AG09319 (cell line): ENCODE measurements around the gene GNB5.
A peak's percentile ranks its signal among the peaks of the same experiment; 100 is the strongest.

Source experiments
- DNase-seq: peaks from one replicate; pipeline ENCODE4 v3.0.0-alpha.2; 2010; ENCODE audit warnings: low read depth; ENCODE audit errors: extremely low read depth
- TF ChIP-seq, protein P1 (sequence below): IDR thresholded peaks from 2 replicates; pipeline ENCODE4 v1.5.1; 2011; ENCODE audit warnings: low read depth, mild to moderate bottlenecking, inconsistent platforms, low read length, moderate library complexity

GNB5 gene

DNA sequence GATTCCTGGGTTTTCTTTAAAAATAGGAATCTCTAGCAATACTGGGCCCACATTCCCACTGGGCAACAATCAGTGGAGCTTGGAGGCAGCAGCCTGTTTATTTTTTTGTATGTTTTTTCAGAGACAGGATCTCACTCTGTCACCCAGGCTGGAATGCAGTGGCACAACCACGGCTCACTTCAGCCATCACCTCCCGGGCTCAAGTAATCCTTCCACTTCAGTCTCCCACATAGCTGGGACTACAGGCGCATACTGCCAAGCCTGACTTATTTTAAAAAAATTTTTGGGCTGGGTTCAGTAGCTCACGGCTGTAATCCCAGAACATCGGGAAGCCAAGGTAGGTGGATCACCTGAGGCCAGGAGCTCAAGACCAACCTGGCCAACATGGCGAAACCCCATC, 29.1 kb upstream of the GNB5 start:
- TF ChIP-seq, protein P1, sequence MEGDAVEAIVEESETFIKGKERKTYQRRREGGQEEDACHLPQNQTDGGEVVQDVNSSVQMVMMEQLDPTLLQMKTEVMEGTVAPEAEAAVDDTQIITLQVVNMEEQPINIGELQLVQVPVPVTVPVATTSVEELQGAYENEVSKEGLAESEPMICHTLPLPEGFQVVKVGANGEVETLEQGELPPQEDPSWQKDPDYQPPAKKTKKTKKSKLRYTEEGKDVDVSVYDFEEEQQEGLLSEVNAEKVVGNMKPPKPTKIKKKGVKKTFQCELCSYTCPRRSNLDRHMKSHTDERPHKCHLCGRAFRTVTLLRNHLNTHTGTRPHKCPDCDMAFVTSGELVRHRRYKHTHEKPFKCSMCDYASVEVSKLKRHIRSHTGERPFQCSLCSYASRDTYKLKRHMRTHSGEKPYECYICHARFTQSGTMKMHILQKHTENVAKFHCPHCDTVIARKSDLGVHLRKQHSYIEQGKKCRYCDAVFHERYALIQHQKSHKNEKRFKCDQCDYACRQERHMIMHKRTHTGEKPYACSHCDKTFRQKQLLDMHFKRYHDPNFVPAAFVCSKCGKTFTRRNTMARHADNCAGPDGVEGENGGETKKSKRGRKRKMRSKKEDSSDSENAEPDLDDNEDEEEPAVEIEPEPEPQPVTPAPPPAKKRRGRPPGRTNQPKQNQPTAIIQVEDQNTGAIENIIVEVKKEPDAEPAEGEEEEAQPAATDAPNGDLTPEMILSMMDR: no peak
- no peak for DNase-seq

- no peak for DNase-seq
- TF ChIP-seq, protein P1: no peak
These were observed 27.6 kb upstream of the GNB5 start for GRCh38 chr15:52218816-52219215.

GRCh38 chr15:52218371-52218770, 27.2 kb upstream of the GNB5 start:
- TF ChIP-seq, protein P1: no peak
- no peak for DNase-seq

GRCh38 chr15:52217186-52217585, 26.0 kb upstream of the GNB5 start:
- DNase-seq: no peak
- TF ChIP-seq, protein P1: no peak

GRCh38 chr15:52214553-52214952, 23.4 kb upstream of the GNB5 start:
- TF ChIP-seq, protein P1: no peak
- no peak for DNase-seq

- TF ChIP-seq, protein P1: no peak
- DNase-seq: no peak
These were observed 22.0 kb upstream of the GNB5 start for GRCh38 chr15:52213206-52213605.

DNA sequence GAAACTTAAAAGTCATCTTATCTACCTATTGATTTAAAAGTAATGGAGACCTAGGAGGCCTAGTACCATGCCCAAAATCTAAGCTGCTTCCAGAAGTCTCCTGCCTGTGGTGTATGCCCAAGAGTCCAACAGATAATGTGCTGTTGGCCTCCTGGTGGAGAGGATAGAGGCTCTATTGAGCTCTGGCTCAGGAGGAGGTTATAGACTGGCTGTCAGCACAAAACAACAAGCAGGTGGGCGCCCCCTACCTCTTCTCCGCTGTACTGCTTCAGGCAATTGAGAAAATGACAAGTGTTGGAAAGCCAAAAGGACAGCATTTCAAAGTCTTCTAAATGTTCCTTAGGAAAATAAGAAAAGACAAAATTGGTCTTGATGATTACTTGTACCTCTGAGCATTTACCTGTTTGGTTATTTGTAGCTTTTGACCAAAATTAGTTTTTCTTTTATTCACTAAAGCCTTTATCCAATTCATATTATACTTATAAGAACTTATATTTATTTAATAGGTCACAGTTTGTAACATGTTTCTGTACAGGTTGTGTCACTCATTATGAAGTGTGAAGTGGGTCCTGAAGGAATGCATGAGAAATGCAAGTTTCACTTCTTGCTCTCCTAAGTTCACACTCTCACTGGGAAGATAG, 17.2 kb upstream of the GNB5 start:
- peak; percentile 15 for DNase-seq
- TF ChIP-seq, protein P1: peak; percentile 71
